ENCODE data around the gene SNAPC1. TPM values are rescaled to one million over a fixed set of nuclear protein-coding genes. Genes with fewer than 3 reads are reported as not detected.

The SNAPC1 gene
- total and polyA plus RNA-seq, 9 of the 15 experiments (the other 6 are each of a cell fraction or from before 2014, with no cell fraction given): 3.7 to 9.0 (median 7.9) TPM

- ChIA-PET CTCF (ENCODE audit: low intra/inter-chr PET ratio) (no interaction called here), POLR2A (interaction anchor here (0.6 to 3.4 kb wide), 3 partner anchors 10 to 268 kb away, joined by 3 to 23 read pairs (median 7); partner anchors contain the start of gene SNAPC1)
- Histone ChIP-seq H4K20me1 (replicated peaks; ENCODE audit: control insufficient read depth, insufficient read depth, low read length) (no peaks in the 10 kb centered on the region), H3K9ac (ENCODE audit: insufficient read depth in 1 of 2, low read depth in 2 of 2, low read length in 2 of 2) (peak overlapping the region; percentile 68 to 94), H3K79me2 (ENCODE audit: control insufficient read depth, insufficient read depth, low read length) (peaks cover 44% of the 10 kb centered on the region), H3K4me3 (peak overlapping the region; percentile 65), H3K9me3 (replicated peaks; ENCODE audit: control insufficient read depth, insufficient read depth, low read depth, low read length) (no peaks in the 10 kb centered on the region), H3K4me1 (replicated peaks in 1 of 2; ENCODE audit: control insufficient read depth in 2 of 2, insufficient read depth in 2 of 2, low read length in 2 of 2) (peaks cover 5 to 13% of the 10 kb centered on the region in 2 experiments; a peak in 3 of 5 replicates), H3K27me3 (ENCODE audit: control insufficient read depth in 2 of 2, insufficient read depth in 2 of 2, low read length in 2 of 2) (no peaks in the 10 kb centered on the region), H3K4me2 (ENCODE audit: insufficient read depth, low read length) (peak overlapping the region; percentile 67), H3K36me3 (ENCODE audit: control insufficient read depth, insufficient read depth, low read length) (peaks cover 19% of the 10 kb centered on the region; the same call in 2 of the 3 replicates), H3K9me1 (ENCODE audit: control insufficient read depth, insufficient read depth, low read length) (no peaks in the 10 kb centered on the region), H2AFZ (ENCODE audit: low read depth, low read length) (peak overlapping the region; percentile 71), H3K27ac (ENCODE audit: extremely low read depth, low read depth, low read length) (peak overlapping the region; percentile 60; the same call in 2 of the 3 replicates)
- BruUV-seq (replicated peaks): TSS peak; percentile 26
- FAIRE-seq (no peak), ATAC-seq (no peak), DNase-seq (ENCODE audit: extremely low read depth in 1 of 4, low spot score in 3 of 4) (no peak)
- in situ Hi-C loops (cut with MboI): no loop called here
- peak in 1 of 2 experiments; percentile 35; a peak in 1 of 4 replicates for TF ChIP-seq NRF1 (conservative IDR thresholded peaks at IDR 0.05 in 1 of 2, IDR thresholded peaks at IDR 0.05 in 1 of 2)
- no peak for TF ChIP-seq BRCA1 (IDR thresholded peaks at IDR 0.05)
- TF ChIP-seq BRCA1 (CRISPR knock-in tag; IDR thresholded peaks at IDR 0.05): no peak
- TF ChIP-seq SRF (CRISPR knock-in tag; IDR thresholded peaks at IDR 0.05): no peak
- TF ChIP-seq CEBPB (tag; IDR thresholded peaks at IDR 0.05): no peak
- TF ChIP-seq CHAMP1 (IDR thresholded peaks at IDR 0.05): no peak
- intact Hi-C loops (cut with micrococcal nuclease): loop anchor here (5.0 kb wide), 2 partner anchors 54 to 274 kb away; partner anchors contain the start of gene HIF1A
- WGBS (ENCODE audit: insufficient coverage, low coverage, missing lambda C conversion rate): 27% methylated on average over 7 of the region's 8 CpGs
These were observed 10.7 kb upstream of the SNAPC1 start for GRCh38 chr14:61751475-61751989.

Measured in K562 (cell line).